Karpas-422 (cell line): Measurements from ENCODE around the gene TMEM130. TPM values are rescaled to one million over a fixed set of nuclear protein-coding genes. Genes with fewer than 3 reads are reported as not detected.

Experiments used
- DNase-seq: peaks from one replicate; pipeline ENCODE4 v3.0.0-alpha.2; 2015
- H2AFZ ChIP-seq: fragments of 200-600 bp; sonication (generic); 2 replicates; pipeline ENCODE4 v1.6.1; 2014; ENCODE audit warnings: antibody characterized with exemption, low read length, mixed read lengths
- H3K27ac ChIP-seq: fragments of 200-600 bp; sonication (generic); 2 replicates; pipeline ENCODE4 v1.5.1; 2014; ENCODE audit warnings: mild to moderate bottlenecking, low read length, moderate library complexity
- H3K27me3 ChIP-seq: fragments of 200-600 bp; sonication (generic); 2 replicates; pipeline ENCODE4 v1.6.1; 2014; ENCODE audit warnings: low read length, mixed read lengths
- H3K36me3 ChIP-seq: fragments of 200-600 bp; sonication (generic); 2 replicates; pipeline ENCODE4 v1.6.1; 2014; ENCODE audit warnings: low read length, mixed read lengths; ENCODE audit not compliant: insufficient read depth
- H3K4me1 ChIP-seq: fragments of 200-600 bp; sonication (generic); 2 replicates; pipeline ENCODE4 v1.6.1; 2014; ENCODE audit warnings: mild to moderate bottlenecking, low read length, mixed read lengths
- H3K4me2 ChIP-seq: fragments of 200-600 bp; sonication (generic); 2 replicates; pipeline ENCODE4 v1.6.1; 2014; ENCODE audit warnings: low read length, low read depth, mild to moderate bottlenecking; ENCODE audit not compliant: poor library complexity, severe bottlenecking
- H3K4me3 ChIP-seq: fragments of 200-600 bp; sonication (generic); 2 replicates; pipeline ENCODE4 v1.5.1; 2014; ENCODE audit warnings: mild to moderate bottlenecking, antibody characterized with exemption, low read length, mixed read lengths
- H3K79me2 ChIP-seq: fragments of 200-600 bp; sonication (generic); 2 replicates; pipeline ENCODE4 v1.6.1; 2014; ENCODE audit warnings: mild to moderate bottlenecking, low read length, mixed read lengths
- H3K9ac ChIP-seq: fragments of 200-600 bp; sonication (generic); 2 replicates; pipeline ENCODE4 v1.6.0; 2014; ENCODE audit warnings: low read length
- H3K9me2 ChIP-seq: fragments of 200-600 bp; sonication (generic), shearing (Covaris generic); replicated peaks from 2 replicates; pipeline ENCODE4 v1.6.0; 2014; ENCODE audit warnings: mild to moderate bottlenecking, low read length, moderate library complexity; ENCODE audit not compliant: insufficient read depth
- H3K9me3 ChIP-seq: fragments of 300-700, 200-600 bp; sonication (generic); 2 replicates; pipeline ENCODE4 v1.6.1; 2014; ENCODE audit warnings: low read length, mixed read lengths
- H4K20me1 ChIP-seq: fragments of 200-600 bp; sonication (generic); 2 replicates; pipeline ENCODE4 v1.6.1; 2014; ENCODE audit warnings: mild to moderate bottlenecking, antibody characterized with exemption, low read length, low read depth; ENCODE audit not compliant: insufficient read depth
- total RNA-seq: library from RNA; depleted of rRNA; stranded (reverse); fragments of >200 nt; shearing (Covaris generic); gene quantifications from 2 replicates; pipeline ENCODE4 v1.2.3, GENCODE V29; 2014; ENCODE audit warnings: low replicate concordance

Gene TMEM130
- total RNA-seq, 1 experiment from 2014 or later: not detected

GRCh38 chr7:98881561-98882315 lies 11.9 kb upstream of the TMEM130 start:
- Histone ChIP-seq H3K4me2 (no peak overlapping the region), H3K4me1 (peaks cover 22% of the 10 kb centered on the region), H2AFZ (no peak overlapping the region), H3K27ac (no peak overlapping the region), H3K79me2 (peaks cover 67% of the 10 kb centered on the region), H3K9me2 (no peaks in the 10 kb centered on the region), H3K9me3 (no peaks in the 10 kb centered on the region), H3K9ac (no peak overlapping the region), H3K4me3 (no peak overlapping the region), H3K36me3 (peaks cover 32% of the 10 kb centered on the region; the same call in 1 of the 2 replicates), H4K20me1 (peaks cover 22% of the 10 kb centered on the region), H3K27me3 (no peaks in the 10 kb centered on the region)
- no peak for DNase-seq

DNA sequence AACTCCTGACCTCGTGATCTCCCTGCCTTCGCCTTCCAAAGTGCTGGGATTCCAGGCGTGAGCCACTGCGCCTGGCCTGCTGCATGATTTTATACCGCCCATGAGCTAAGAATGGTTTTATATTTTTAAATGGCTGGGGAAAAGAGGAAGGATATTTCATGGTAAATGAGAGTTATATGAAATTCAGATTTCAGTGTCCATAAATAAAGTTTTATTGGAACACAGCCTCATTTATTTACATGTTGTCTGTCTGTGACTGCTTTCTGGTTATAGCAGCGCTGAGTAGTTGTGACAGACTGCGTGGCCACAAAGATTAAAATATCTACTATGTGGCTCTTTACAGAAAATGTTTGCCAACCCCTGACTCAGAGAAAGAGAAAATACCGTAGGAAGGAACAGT lies 10.7 kb upstream of the TMEM130 start:
- peak overlapping the region; percentile 78 for H3K4me2 ChIP-seq
- H3K36me3 ChIP-seq: peaks cover 32% of the 10 kb centered on the region; the same call in 1 of the 2 replicates
- H3K27ac ChIP-seq: no peak overlapping the region
- peaks cover 22% of the 10 kb centered on the region for H3K4me1 ChIP-seq
- H2AFZ ChIP-seq: no peak overlapping the region
- no peak overlapping the region for H3K9ac ChIP-seq
- H3K79me2 ChIP-seq: peaks cover 58% of the 10 kb centered on the region
- H3K27me3 ChIP-seq: no peaks in the 10 kb centered on the region
- H3K9me2 ChIP-seq: no peaks in the 10 kb centered on the region
- peak overlapping the region; percentile 99; the same call in 1 of the 2 replicates for H3K4me3 ChIP-seq
- H3K9me3 ChIP-seq: no peaks in the 10 kb centered on the region
- DNase-seq: no peak
- peaks cover 22% of the 10 kb centered on the region for H4K20me1 ChIP-seq

DNA sequence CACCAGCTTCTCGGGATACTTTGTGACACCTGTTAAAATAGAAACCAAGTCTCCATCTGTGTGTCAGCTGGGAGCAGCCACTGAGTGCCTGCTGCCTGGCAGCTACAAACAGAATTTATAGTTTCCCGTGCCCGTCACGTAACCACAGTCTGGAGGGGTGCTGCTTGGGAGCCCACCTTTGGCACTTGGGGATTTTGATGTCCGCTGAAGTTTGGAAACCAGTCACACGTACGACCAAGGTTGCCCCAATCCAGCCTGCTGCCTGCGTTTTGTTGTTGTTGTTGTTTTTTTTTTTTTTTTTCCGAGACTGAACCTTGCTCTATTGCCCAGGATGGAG lies 10.1 kb upstream of the TMEM130 start:
- Histone ChIP-seq H3K9ac (peak overlapping the region; percentile 99), H2AFZ (no peak overlapping the region), H3K36me3 (peaks cover 32% of the 10 kb centered on the region; the same call in 1 of the 2 replicates), H3K9me2 (no peaks in the 10 kb centered on the region), H3K4me1 (peaks cover 22% of the 10 kb centered on the region), H3K79me2 (peaks cover 55% of the 10 kb centered on the region), H3K9me3 (no peaks in the 10 kb centered on the region), H3K4me3 (peak overlapping the region; percentile 99), H3K27ac (no peak overlapping the region), H3K27me3 (no peaks in the 10 kb centered on the region), H3K4me2 (peak overlapping the region; percentile 78), H4K20me1 (peaks cover 22% of the 10 kb centered on the region)
- DNase-seq: no peak

- Histone ChIP-seq H4K20me1 (peaks cover 22% of the 10 kb centered on the region), H3K79me2 (peaks cover 49% of the 10 kb centered on the region), H3K27me3 (no peaks in the 10 kb centered on the region), H3K9ac (peak overlapping the region; percentile 99), H3K4me3 (peak overlapping the region; percentile 99), H3K9me3 (no peaks in the 10 kb centered on the region), H3K27ac (peak overlapping the region; percentile 74), H3K4me2 (peak overlapping the region; percentile 78), H3K9me2 (no peaks in the 10 kb centered on the region), H2AFZ (peak overlapping the region; percentile 69; the same call in 1 of the 2 replicates), H3K4me1 (peaks cover 20% of the 10 kb centered on the region), H3K36me3 (peaks cover 32% of the 10 kb centered on the region; the same call in 1 of the 2 replicates)
- peak; percentile 84 for DNase-seq
Measured at GRCh38 chr7:98879198-98879978, 9.6 kb upstream of the TMEM130 start.

- peaks cover 27% of the 10 kb centered on the region; the same call in 1 of the 2 replicates for H3K36me3 ChIP-seq
- peak within 1 kb of the TSS; percentile 99 for H3K4me3 ChIP-seq
- H3K79me2 ChIP-seq: peaks cover 41% of the 10 kb centered on the region
- peaks cover 13% of the 10 kb centered on the region for H3K4me1 ChIP-seq
- peak within 1 kb of the TSS; percentile 78 for H3K4me2 ChIP-seq
- peak within 1 kb of the TSS; percentile 99 for H3K9ac ChIP-seq
- peak within 1 kb of the TSS; percentile 69; the same call in 1 of the 2 replicates for H2AFZ ChIP-seq
- no peaks in the 10 kb centered on the region for H3K9me3 ChIP-seq
- no peaks in the 10 kb centered on the region for H3K9me2 ChIP-seq
- peak; percentile 88 for DNase-seq
- H4K20me1 ChIP-seq: peaks cover 22% of the 10 kb centered on the region
- H3K27ac ChIP-seq: peak within 1 kb of the TSS; percentile 74
- H3K27me3 ChIP-seq: no peaks in the 10 kb centered on the region
Measured at GRCh38 chr7:98878365-98879197, 8.8 kb upstream of the TMEM130 start, which contains the start of gene TRRAP. Gene TRRAP (plus strand): TSS chr7:98878532. CDS start chr7:98881151, 2,619 bp downstream.

- H3K36me3 ChIP-seq: peaks cover 20% of the 10 kb centered on the region; the same call in 1 of the 2 replicates
- peak overlapping the region; percentile 78 for H3K4me2 ChIP-seq
- peak overlapping the region; percentile 99 for H3K4me3 ChIP-seq
- no peak for DNase-seq
- no peak overlapping the region for H2AFZ ChIP-seq
- H3K4me1 ChIP-seq: peaks cover 13% of the 10 kb centered on the region
- peaks cover 22% of the 10 kb centered on the region for H4K20me1 ChIP-seq
- peaks cover 34% of the 10 kb centered on the region for H3K79me2 ChIP-seq
- no peaks in the 10 kb centered on the region for H3K9me3 ChIP-seq
- no peak overlapping the region for H3K27ac ChIP-seq
- H3K27me3 ChIP-seq: no peaks in the 10 kb centered on the region
- peak overlapping the region; percentile 99 for H3K9ac ChIP-seq
- H3K9me2 ChIP-seq: no peaks in the 10 kb centered on the region
Measured at GRCh38 chr7:98877692-98878364, 8.0 kb upstream of the TMEM130 start.

DNA sequence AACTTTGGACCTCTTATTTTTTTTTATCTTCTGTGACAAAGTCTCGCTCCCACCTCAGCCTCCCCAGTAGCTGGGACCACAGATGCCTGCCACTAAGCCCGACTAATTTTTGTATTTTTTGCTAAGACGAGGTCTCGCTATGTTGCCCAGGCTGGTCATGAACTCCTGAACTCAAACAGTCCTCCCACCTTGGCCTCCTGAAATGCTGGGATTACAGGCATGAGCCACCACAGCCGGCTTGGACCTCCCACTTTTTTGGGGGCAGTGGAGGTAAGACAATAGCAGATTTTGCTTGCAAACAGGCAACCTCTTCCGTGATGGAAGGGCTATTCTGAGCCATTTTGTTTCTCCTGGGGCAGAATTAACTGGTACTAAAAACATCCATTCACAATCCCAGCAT lies 7.3 kb upstream of the TMEM130 start:
- Histone ChIP-seq H3K4me2 (no peak overlapping the region), H3K79me2 (peaks cover 31% of the 10 kb centered on the region), H3K27me3 (no peaks in the 10 kb centered on the region), H3K4me3 (no peak overlapping the region), H3K9me3 (no peaks in the 10 kb centered on the region), H3K36me3 (peaks cover 17% of the 10 kb centered on the region; the same call in 1 of the 2 replicates), H3K27ac (no peak overlapping the region), H2AFZ (no peak overlapping the region), H3K9ac (no peak overlapping the region), H4K20me1 (peaks cover 22% of the 10 kb centered on the region), H3K4me1 (peaks cover 17% of the 10 kb centered on the region), H3K9me2 (no peaks in the 10 kb centered on the region)
- DNase-seq: no peak
